MM.1S (cell line): Measurements from ENCODE around the gene AZIN2.

Source experiments
- DNase-seq: peaks from one replicate; pipeline ENCODE4 v3.0.0-alpha.2; 2015
- H2AFZ ChIP-seq: fragments of 300-600 bp; sonication (generic); 2 replicates; pipeline ENCODE4 v1.6.0; 2016; ENCODE audit warnings: antibody characterized with exemption, low read length
- H3F3A ChIP-seq: fragments of 300-600 bp; sonication (generic); 2 replicates; pipeline ENCODE4 v1.6.1; 2016; ENCODE audit warnings: mild to moderate bottlenecking, antibody characterized with exemption, low read length, moderate library complexity, mixed read lengths; ENCODE audit not compliant: insufficient read depth
- H3K27ac ChIP-seq: fragments of 300-600 bp; sonication (generic); 2 replicates; pipeline ENCODE4 v1.5.1; 2016; ENCODE audit warnings: mild to moderate bottlenecking, low read length
- H3K27me3 ChIP-seq: fragments of 300-600 bp; sonication (generic); replicated peaks from 2 replicates; pipeline ENCODE4 v1.6.0; 2016; ENCODE audit warnings: low read length; ENCODE audit not compliant: insufficient read depth
- H3K36me3 ChIP-seq: fragments of 300-600 bp; sonication (generic); replicated peaks from 2 replicates; pipeline ENCODE4 v1.6.1; 2016; ENCODE audit warnings: mild to moderate bottlenecking, low read length, mixed read lengths; ENCODE audit not compliant: insufficient read depth
- H3K4me1 ChIP-seq: fragments of 300-600 bp; sonication (generic); 2 replicates; pipeline ENCODE4 v1.6.1; 2016; ENCODE audit warnings: low read length, mixed read lengths
- H3K4me2 ChIP-seq: fragments of 300-600 bp; sonication (generic); 2 replicates; pipeline ENCODE4 v1.6.0; 2016; ENCODE audit warnings: low read depth, low read length
- H3K4me3 ChIP-seq: fragments of 300-600 bp; sonication (generic); 2 replicates; pipeline ENCODE4 v1.5.1; 2016; ENCODE audit warnings: low read length, mixed read lengths
- H3K79me2 ChIP-seq: fragments of 300-600 bp; sonication (generic); 2 replicates; pipeline ENCODE4 v1.6.1; 2016; ENCODE audit warnings: mixed run types, low read length, mixed read lengths
- H3K9ac ChIP-seq: fragments of 300-600 bp; sonication (generic); 2 replicates; pipeline ENCODE4 v1.6.1; 2016; ENCODE audit warnings: low read length, mixed read lengths
- H3K9me2 ChIP-seq: fragments of 300-600 bp; sonication (generic); replicated peaks from 2 replicates; pipeline ENCODE4 v1.6.1; 2016; ENCODE audit warnings: mild to moderate bottlenecking, low read length, mixed read lengths; ENCODE audit not compliant: insufficient read depth
- H3K9me3 ChIP-seq: fragments of 300-600 bp; sonication (generic); replicated peaks from 2 replicates; pipeline ENCODE4 v1.6.1; 2016; ENCODE audit warnings: mild to moderate bottlenecking, low read length, mixed read lengths; ENCODE audit not compliant: insufficient read depth
- H4K20me1 ChIP-seq: fragments of 300-600 bp; sonication (generic); 2 replicates; pipeline ENCODE4 v1.6.1; 2016; ENCODE audit warnings: mild to moderate bottlenecking, low read length, moderate library complexity, mixed read lengths; ENCODE audit not compliant: insufficient read depth
- CTCF ChIP-seq: fragments of 300-600 bp; sonication (generic); IDR thresholded peaks from 2 replicates; pipeline ENCODE4 v1.5.1; 2016; ENCODE audit warnings: antibody characterized with exemption, low read length, mixed read lengths
- EZH2 ChIP-seq: fragments of 300-600 bp; sonication (generic); optimal IDR thresholded peaks from 2 replicates; pipeline ENCODE3; 2017; ENCODE audit warnings: low read depth, mild to moderate bottlenecking, antibody characterized with exemption, low read length, mixed read lengths
- EZH2phosphoT487 ChIP-seq: fragments of 300-600 bp; sonication (generic); IDR thresholded peaks from 2 replicates; pipeline ENCODE4 v1.6.1; 2018; ENCODE audit warnings: antibody characterized with exemption, low read length

AZIN2 gene

GRCh38 chr1:33080373-33080772 is 580 bp upstream of the AZIN2 start:
- no peaks in the 10 kb centered on the region for H4K20me1 ChIP-seq
- H3K79me2 ChIP-seq, result no peaks in the 10 kb centered on the region
- peaks cover 4% of the 10 kb centered on the region; the same call in 1 of the 2 replicates for H3K4me1 ChIP-seq
- H3K9me3 ChIP-seq, result no peaks in the 10 kb centered on the region
- H3K9ac ChIP-seq, result peak overlapping the region; percentile 60; the same call in 1 of the 2 replicates
- H2AFZ ChIP-seq, result peak overlapping the region; percentile 86
- H3K9me2 ChIP-seq, result no peaks in the 10 kb centered on the region
- H3K4me2 ChIP-seq, result peak overlapping the region; percentile 95
- no peak for TF ChIP-seq EZH2
- no peak for TF ChIP-seq CTCF
- no peak for TF ChIP-seq EZH2phosphoT487
- no peaks in the 10 kb centered on the region for H3F3A ChIP-seq
- no peaks in the 10 kb centered on the region for H3K36me3 ChIP-seq
- peak overlapping the region; percentile 79 for H3K4me3 ChIP-seq
- H3K27me3 ChIP-seq, result peaks cover 5% of the 10 kb centered on the region; the same call in 1 of the 2 replicates
- no peak overlapping the region for H3K27ac ChIP-seq
- no peak for DNase-seq

GRCh38 chr1:33081554-33082305 is 777 bp downstream of the AZIN2 start:
- peaks cover 4% of the 10 kb centered on the region; the same call in 1 of the 2 replicates for H3K4me1 ChIP-seq
- peak overlapping the region; percentile 79 for H3K4me3 ChIP-seq
- peak overlapping the region; percentile 60; the same call in 1 of the 2 replicates for H3K9ac ChIP-seq
- peak overlapping the region; percentile 95 for H3K4me2 ChIP-seq
- no peaks in the 10 kb centered on the region for H3K9me2 ChIP-seq
- H3F3A ChIP-seq, result no peaks in the 10 kb centered on the region
- no peaks in the 10 kb centered on the region for H4K20me1 ChIP-seq
- peak overlapping the region; percentile 91 for H2AFZ ChIP-seq
- no peak for TF ChIP-seq CTCF
- TF ChIP-seq EZH2phosphoT487, result no peak
- TF ChIP-seq EZH2, result no peak
- H3K27me3 ChIP-seq, result peaks cover 5% of the 10 kb centered on the region; the same call in 1 of the 2 replicates
- H3K36me3 ChIP-seq, result no peaks in the 10 kb centered on the region
- no peak overlapping the region for H3K27ac ChIP-seq
- no peak for DNase-seq
- H3K79me2 ChIP-seq, result no peaks in the 10 kb centered on the region
- no peaks in the 10 kb centered on the region for H3K9me3 ChIP-seq

DNA sequence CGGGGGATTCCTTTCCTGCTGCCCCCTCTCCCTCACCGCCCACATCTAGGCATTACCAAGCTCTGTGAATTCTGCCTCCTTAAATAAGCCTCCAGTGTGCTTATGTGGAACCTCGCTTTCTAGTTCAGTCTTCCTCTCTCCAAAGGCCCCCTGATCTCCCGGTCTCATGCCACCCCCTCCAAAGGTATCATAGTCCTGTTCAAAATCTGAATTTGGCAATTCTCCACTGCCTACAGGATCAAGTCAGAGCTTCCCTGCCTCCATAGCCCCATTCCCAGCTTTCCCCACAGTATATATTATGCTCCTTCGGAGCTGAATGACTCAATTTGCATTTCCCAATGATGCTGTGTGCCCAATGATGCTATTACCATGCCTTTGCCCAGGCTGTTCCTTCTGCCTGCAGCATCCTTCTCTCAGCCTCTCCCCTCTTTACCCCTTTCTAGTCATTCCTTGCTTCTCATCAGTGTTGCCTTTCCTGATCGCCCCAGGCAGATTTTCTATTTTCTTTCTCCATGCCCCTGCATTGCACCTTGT is 1.7 kb downstream of the AZIN2 start:
- no peaks in the 10 kb centered on the region for H3K9me2 ChIP-seq
- no peak overlapping the region for H3K4me2 ChIP-seq
- no peaks in the 10 kb centered on the region for H3K36me3 ChIP-seq
- no peak overlapping the region for H3K9ac ChIP-seq
- H3K4me3 ChIP-seq, result no peak overlapping the region
- no peaks in the 10 kb centered on the region for H3K79me2 ChIP-seq
- peaks cover 5% of the 10 kb centered on the region; the same call in 1 of the 2 replicates for H3K27me3 ChIP-seq
- no peaks in the 10 kb centered on the region for H3K9me3 ChIP-seq
- H3K27ac ChIP-seq, result no peak overlapping the region
- TF ChIP-seq CTCF, result no peak
- no peak for TF ChIP-seq EZH2phosphoT487
- no peak for TF ChIP-seq EZH2
- H3K4me1 ChIP-seq, result peaks cover 4% of the 10 kb centered on the region; the same call in 1 of the 2 replicates
- no peak overlapping the region for H2AFZ ChIP-seq
- H4K20me1 ChIP-seq, result no peaks in the 10 kb centered on the region
- H3F3A ChIP-seq, result no peaks in the 10 kb centered on the region
- no peak for DNase-seq
